Gastrocnemius medialis (tissue), 4 donors: Measurements from ENCODE around the gene TPRG1L. TPM values are rescaled to one million over a fixed set of nuclear protein-coding genes. Genes with fewer than 3 reads are reported as not detected.

Experiments
- ATAC-seq, 2 donors: fragments of 150-250 bp; one replicate each; pipeline ENCODE4 v1.9.1; 2016
- DNase-seq, 2 donors: peaks; one replicate each; pipeline ENCODE4 v3.0.0-alpha.2; 2019
- H3K27ac ChIP-seq, 4 donors: fragments of 200-600 bp; sonication (generic); 1 replicate in 1 of 4; 2 replicates in 3 of 4; pipeline ENCODE4 v1.5.1; 2016 to 2018; ENCODE audit warnings: mild to moderate bottlenecking in 2 of 4, moderate library complexity in 1 of 4
- H3K27me3 ChIP-seq, 3 donors: fragments of 200-600 bp; sonication (generic) in 2 of 3; 1 replicate in 1 of 3; 2 replicates in 2 of 3; pipeline versions ENCODE4 v1.5.1 to v1.6.0; 2016 to 2019; ENCODE audit warnings: mild to moderate bottlenecking in 1 of 3, moderate library complexity in 1 of 3
- H3K36me3 ChIP-seq, 2 donors: fragments of 200-600 bp; sonication (generic) in 1 of 2; one replicate each; pipeline ENCODE4 v1.5.1; 2017 to 2018
- H3K4me1 ChIP-seq, 2 donors: fragments of 200-600 bp; sonication (generic) in 1 of 2; one replicate each; pipeline ENCODE4 v1.5.1; 2016 to 2017; ENCODE audit warnings: mild to moderate bottlenecking in 2 of 2
- H3K4me3 ChIP-seq, 4 donors: fragments of 200-600 bp; sonication (generic) in 3 of 4; 1 replicate in 1 of 4; 2 replicates in 3 of 4; pipeline ENCODE4 v1.5.1; 2016 to 2019; ENCODE audit warnings: mild to moderate bottlenecking in 2 of 4
- H3K9me3 ChIP-seq, 3 donors: fragments of 200-600 bp; sonication (generic) in 2 of 3; 1 replicate in 1 of 3; 2 replicates in 2 of 3; pipeline ENCODE4 v1.5.1; 2016 to 2019
- CTCF ChIP-seq, 5 experiments: fragments of 450-650 bp in 3 of 5; fragments of 200-600 bp in 2 of 5; sonication (generic) in 2 of 5; IDR thresholded peaks in 4 of 5; conservative IDR thresholded peaks in 1 of 5; 1 replicate in 4 of 5; 2 replicates in 1 of 5; pipeline ENCODE4 v1.5.1; 2016 to 2019; ENCODE audit warnings: antibody characterized with exemption in 5 of 5, mild to moderate bottlenecking in 3 of 5, moderate library complexity in 3 of 5
- POLR2A ChIP-seq, 2 donors: fragments of 450-650 bp; IDR thresholded peaks; one replicate each; pipeline ENCODE4 v1.6.1; 2017; ENCODE audit warnings: antibody characterized with exemption in 2 of 2, mild to moderate bottlenecking in 2 of 2, moderate library complexity in 2 of 2
- in situ Hi-C, 4 donors: fragments of 200-750 bp; cut with MboI; loops; one replicate each; pipeline versions ENCODE4 v1.15.0 to v1.8.0; 2017; ENCODE audit warnings: low sequenced_read_pairs in 4 of 4
- intact Hi-C: fragments of 100-400 bp; cut with DNase I; formaldehyde crosslinking; loops from one replicate; pipeline ENCODE4 v1.15.1; 2023; ENCODE audit warnings: low total_unique reads
- total RNA-seq, 4 donors: library from RNA; depleted of rRNA; stranded (reverse); fragments of >200 nt; gene quantifications; one replicate each; pipeline versions ENCODE4 v1.1.0 to v1.2.3, GENCODE V29; 2016

The TPRG1L gene
- total RNA-seq, 4 donors from 2014 or later = 25.3 to 38.7 (median 30.0) TPM

DNA sequence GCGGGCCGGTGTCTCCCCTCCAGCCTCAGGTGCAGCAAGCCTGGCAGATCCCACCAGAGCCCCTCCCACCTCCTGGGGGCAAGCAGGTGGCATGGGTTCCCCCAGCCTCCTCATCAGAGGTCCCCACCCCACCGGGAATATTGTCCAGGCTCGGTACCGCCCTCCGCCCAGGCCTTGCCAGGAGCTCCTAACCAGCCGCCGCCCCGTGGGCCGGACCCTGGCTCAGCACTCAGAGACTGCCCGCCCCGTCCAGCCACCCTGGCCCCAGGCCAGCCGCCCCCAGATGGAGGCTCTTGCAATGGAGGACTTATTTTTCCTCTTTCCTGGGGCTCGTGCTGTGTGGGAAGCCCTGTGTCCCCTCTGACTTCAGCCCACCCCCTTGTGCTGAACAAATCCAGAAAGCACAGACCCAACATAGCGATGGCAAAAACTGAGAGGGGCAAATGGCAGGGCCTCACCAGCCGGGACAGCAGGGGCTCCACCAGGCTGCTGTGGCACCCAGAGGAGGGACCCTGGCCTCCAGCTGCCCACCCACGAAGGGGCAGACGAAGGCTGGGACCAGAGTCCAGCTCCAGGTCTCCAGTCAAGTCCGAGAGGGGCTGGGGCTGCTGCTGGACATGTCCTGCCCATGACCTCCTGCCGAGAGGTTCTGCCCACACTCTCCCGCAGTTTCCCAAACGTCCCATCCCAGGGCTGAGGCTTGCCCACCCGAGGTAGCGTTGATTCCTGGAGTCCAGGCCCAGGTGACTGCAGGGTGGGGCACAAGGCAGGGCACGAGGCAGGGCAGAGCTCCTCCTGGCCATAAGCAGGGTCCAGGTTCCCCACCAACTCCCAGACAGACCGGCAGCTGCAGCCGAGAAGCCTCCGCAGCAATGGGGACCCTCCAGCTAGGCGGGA lies 21.0 kb upstream of the TPRG1L start:
- Histone ChIP-seq H3K4me3 (no peak overlapping the region), H3K4me1 (peaks cover 0 to 11% of the 10 kb centered on the region in 2 donors), H3K27ac (no peak overlapping the region), H3K9me3 (no peaks in the 10 kb centered on the region), H3K27me3 (peaks cover 0 to 24% (median 0%) of the 10 kb centered on the region in 3 donors), H3K36me3 (no peaks in the 10 kb centered on the region)
- in situ Hi-C loops = no loop called here
- DNase-seq (no peak), ATAC-seq (no peak)
- TF ChIP-seq POLR2A (IDR thresholded peaks at IDR 0.05) (no peak), CTCF (IDR thresholded peaks at IDR 0.05 in 4 of 5, conservative IDR thresholded peaks at IDR 0.05 in 1 of 5) (no peak)
- intact Hi-C loops = no loop called here

DNA sequence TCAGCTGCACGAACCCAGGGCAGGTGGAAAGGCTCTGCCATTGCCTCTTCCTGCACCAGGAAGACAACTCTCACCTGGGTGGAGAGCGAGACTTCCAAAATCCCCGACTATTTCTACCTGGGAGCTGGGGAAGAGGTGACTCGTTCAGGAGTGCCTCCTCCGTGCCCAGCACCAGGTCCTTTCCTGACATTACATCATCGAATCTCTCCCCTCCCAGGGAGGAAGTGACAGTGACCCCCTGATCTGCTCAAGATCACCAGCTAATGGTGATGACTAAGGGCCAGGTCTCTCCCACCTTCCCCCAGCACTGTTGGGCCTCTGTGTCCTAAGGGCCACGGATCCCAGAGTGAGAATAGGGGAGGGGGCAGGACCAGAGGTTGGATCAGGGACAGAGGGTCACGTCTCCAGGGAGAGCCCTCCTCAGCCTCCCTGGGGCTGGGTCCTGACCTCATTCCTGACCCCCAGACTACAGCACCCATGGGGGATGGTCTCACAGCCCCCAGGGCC lies 20.3 kb upstream of the TPRG1L start:
- DNase-seq = no peak
- Histone ChIP-seq H3K27ac (no peak overlapping the region), H3K36me3 (no peaks in the 10 kb centered on the region), H3K27me3 (peaks cover 0 to 31% (median 0%) of the 10 kb centered on the region in 3 donors), H3K9me3 (no peaks in the 10 kb centered on the region), H3K4me3 (no peak overlapping the region), H3K4me1 (peaks cover 0 to 4% of the 10 kb centered on the region in 2 donors)
- ATAC-seq = no peak
- no peak for TF ChIP-seq CTCF (IDR thresholded peaks at IDR 0.05 in 4 of 5, conservative IDR thresholded peaks at IDR 0.05 in 1 of 5)
- TF ChIP-seq POLR2A (IDR thresholded peaks at IDR 0.05) = no peak
- in situ Hi-C loops = no loop called here
- intact Hi-C loops = no loop called here

DNA sequence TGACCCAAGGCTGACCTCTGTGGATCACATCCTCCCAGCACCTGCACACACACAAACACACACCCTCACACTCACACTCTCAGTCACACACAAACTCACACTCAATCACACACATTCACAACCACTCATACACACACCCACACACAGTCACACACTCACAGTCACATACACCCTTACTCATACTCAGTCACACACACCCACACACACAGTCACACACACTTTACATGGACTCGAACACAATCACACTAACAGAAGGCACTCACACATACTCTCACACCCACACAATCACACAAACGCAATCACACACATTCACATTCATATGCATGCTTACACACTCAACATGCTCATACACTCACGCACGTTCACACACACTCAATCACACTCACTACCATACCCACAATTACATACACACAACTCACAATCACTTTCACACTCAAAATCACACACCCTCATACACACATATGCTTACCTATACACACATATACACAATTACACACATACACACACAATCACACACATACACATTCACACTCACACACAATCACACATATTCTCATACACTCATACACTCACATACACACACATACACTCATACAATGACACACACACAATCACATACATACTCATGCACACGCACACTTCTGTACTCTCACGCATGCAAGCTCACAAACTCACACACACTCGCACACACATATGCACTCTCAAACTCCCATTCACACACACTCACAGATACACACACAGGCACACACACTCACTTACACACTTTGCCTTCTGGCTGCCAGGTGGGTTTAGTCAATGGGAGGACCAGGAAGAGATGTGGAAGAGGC lies 19.6 kb upstream of the TPRG1L start:
- no peak for TF ChIP-seq CTCF (IDR thresholded peaks at IDR 0.05 in 4 of 5, conservative IDR thresholded peaks at IDR 0.05 in 1 of 5)
- intact Hi-C loops = no loop called here

DNA sequence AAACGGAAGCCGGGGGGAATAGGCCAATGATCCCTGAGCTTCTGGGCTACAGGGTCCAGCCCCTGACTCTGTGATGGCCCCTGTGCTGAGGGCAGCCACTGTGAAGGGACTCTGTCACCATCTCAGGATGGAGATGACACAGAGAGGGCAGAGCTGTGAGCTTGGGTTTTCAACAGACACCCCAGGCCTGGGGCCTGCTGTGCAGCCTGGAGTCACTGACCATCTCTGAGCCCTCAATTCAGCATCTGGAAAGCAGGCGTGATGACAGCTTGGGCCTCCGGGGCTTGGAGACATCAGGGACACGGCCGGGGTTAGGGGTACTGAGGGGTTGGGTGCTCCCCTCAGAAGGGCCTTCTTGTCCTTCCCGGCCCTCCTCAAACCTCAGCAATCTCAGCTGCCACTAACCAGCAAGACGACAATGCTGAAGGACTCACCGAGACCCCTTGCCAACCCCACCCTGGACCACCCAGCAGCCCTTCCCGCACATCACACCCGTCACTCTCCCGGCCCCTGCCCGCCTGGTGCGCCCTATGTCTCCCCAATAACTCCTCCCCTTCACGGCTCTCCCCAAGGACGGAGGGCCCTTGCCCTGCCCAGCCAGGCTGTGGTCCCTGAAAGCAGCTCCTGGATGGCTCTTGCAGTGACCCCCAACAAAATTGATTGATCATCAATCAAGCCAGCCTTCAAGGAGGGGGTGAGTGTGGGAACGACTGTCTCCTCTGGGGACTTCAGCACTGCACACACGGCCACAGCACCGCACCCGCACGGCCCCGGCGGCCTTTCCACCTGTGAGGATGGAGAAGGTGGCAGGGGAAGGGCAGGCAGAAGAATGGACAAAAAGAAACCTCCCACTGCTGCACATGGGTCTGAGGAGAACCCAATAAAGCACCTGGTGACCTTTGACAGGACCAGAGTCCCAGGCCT lies 17.8 kb upstream of the TPRG1L start:
- TF ChIP-seq POLR2A (IDR thresholded peaks at IDR 0.05) (no peak), CTCF (IDR thresholded peaks at IDR 0.05 in 4 of 5, conservative IDR thresholded peaks at IDR 0.05 in 1 of 5) (no peak)
- ATAC-seq (no peak), DNase-seq (no peak)
- in situ Hi-C loops (no loop called here), intact Hi-C loops (no loop called here)
- Histone ChIP-seq H3K27ac (no peak overlapping the region), H3K4me1 (peaks cover 4 to 13% of the 10 kb centered on the region in 2 donors), H3K36me3 (no peaks in the 10 kb centered on the region), H3K9me3 (no peaks in the 10 kb centered on the region), H3K4me3 (no peak overlapping the region), H3K27me3 (peaks cover 16 to 53% (median 24%) of the 10 kb centered on the region in 3 donors)

More for the DNA sequence above, 19.6 kb upstream of the TPRG1L start:
- ATAC-seq (no peak), DNase-seq (no peak)
- Histone ChIP-seq H3K36me3 (no peaks in the 10 kb centered on the region), H3K27me3 (peaks cover 2 to 38% (median 7%) of the 10 kb centered on the region in 3 donors), H3K4me1 (peaks cover 0 to 1% of the 10 kb centered on the region in 2 donors), H3K4me3 (no peak overlapping the region), H3K9me3 (no peaks in the 10 kb centered on the region), H3K27ac (no peak overlapping the region)
- in situ Hi-C loops = no loop called here
